Muscle layer of colon (tissue), 2 donors: ENCODE results near the gene ARMCX5.

Experiments used
- H3K27ac ChIP-seq: one replicate; pipeline ENCODE4 v1.7.0; 2013; ENCODE audit warnings: low read depth, mild to moderate bottlenecking, low read length, moderate library complexity
- H3K27me3 ChIP-seq, 2 donors: one replicate each; pipeline ENCODE4 v1.7.0; 2013; ENCODE audit warnings: low read length in 2 of 2, mild to moderate bottlenecking in 2 of 2; ENCODE audit not compliant: insufficient read depth in 2 of 2, control insufficient read depth in 1 of 2
- H3K36me3 ChIP-seq: one replicate; pipeline ENCODE4 v1.7.0; 2013; ENCODE audit warnings: mild to moderate bottlenecking, low read length; ENCODE audit not compliant: insufficient read depth
- H3K4me1 ChIP-seq: one replicate; pipeline ENCODE4 v1.7.0; 2013; ENCODE audit warnings: mild to moderate bottlenecking, low read length; ENCODE audit not compliant: insufficient read depth
- H3K4me3 ChIP-seq, 2 donors: one replicate each; pipeline ENCODE4 v1.7.0; 2013; ENCODE audit warnings: low read length in 2 of 2, low read depth in 1 of 2, mild to moderate bottlenecking in 1 of 2, moderate library complexity in 1 of 2
- H3K9ac ChIP-seq: one replicate; pipeline ENCODE4 v1.7.0; 2013; ENCODE audit warnings: low read length
- H3K9me3 ChIP-seq: one replicate; pipeline ENCODE4 v1.7.0; 2013; ENCODE audit warnings: mild to moderate bottlenecking, low read length
- donor health status: abdominal sarcoma.
- donor health status: Adenocarcinoma of cecum.

ARMCX5 gene

GRCh38 chrX:102637561-102637960, 38.2 kb downstream of the ARMCX5 start:
- Histone ChIP-seq H3K4me1 (no peaks in the 10 kb centered on the region), H3K9me3 (no peaks in the 10 kb centered on the region), H3K27ac (no peak overlapping the region), H3K4me3 (no peak overlapping the region), H3K9ac (no peak overlapping the region), H3K36me3 (no peaks in the 10 kb centered on the region), H3K27me3 (no peaks in the 10 kb centered on the region)

GRCh38 chrX:102650903-102651241, 51.6 kb downstream of the ARMCX5 start:
- Histone ChIP-seq H3K27ac (peak overlapping the region; percentile 79), H3K36me3 (peaks cover 3% of the 10 kb centered on the region), H3K4me1 (peaks cover 10% of the 10 kb centered on the region), H3K9ac (no peak overlapping the region), H3K27me3 (peaks cover 0 to 11% of the 10 kb centered on the region in 2 donors), H3K4me3 (peak overlapping the region; percentile 52 to 53), H3K9me3 (no peaks in the 10 kb centered on the region)

- H3K9ac ChIP-seq: peak within 1 kb of the TSS; percentile 60
- H3K9me3 ChIP-seq: no peaks in the 10 kb centered on the region
- H3K4me1 ChIP-seq: peaks cover 10% of the 10 kb centered on the region
- H3K4me3 ChIP-seq: peak within 1 kb of the TSS; percentile 52 to 53
- peaks cover 0 to 11% of the 10 kb centered on the region in 2 donors for H3K27me3 ChIP-seq
- peak within 1 kb of the TSS; percentile 79 for H3K27ac ChIP-seq
- H3K36me3 ChIP-seq: peaks cover 3% of the 10 kb centered on the region
These were observed 52.1 kb downstream of the ARMCX5 start, which contains the start of gene GPRASP1 for GRCh38 chrX:102651242-102652011. GPRASP1 (plus strand) TSS chrX:102651483; CDS start chrX:102653914, 2,431 bp downstream.

GRCh38 chrX:102652031-102652688, 52.8 kb downstream of the ARMCX5 start:
- H3K27ac ChIP-seq: peak overlapping the region; percentile 79
- peak overlapping the region; percentile 60 for H3K9ac ChIP-seq
- H3K36me3 ChIP-seq: peaks cover 3% of the 10 kb centered on the region
- H3K4me1 ChIP-seq: peaks cover 10% of the 10 kb centered on the region
- H3K27me3 ChIP-seq: peaks cover 0 to 11% of the 10 kb centered on the region in 2 donors
- H3K9me3 ChIP-seq: no peaks in the 10 kb centered on the region
- peak overlapping the region; percentile 52 to 53 for H3K4me3 ChIP-seq
